DMS153 treated with DMSO at 0.1 percent for 48 hours (cell line): ENCODE measurements around the gene SLC6A12.

ENCODE experiments used
- DNase-seq: peaks from one replicate; lab custom pipeline; 2025; ENCODE audit not compliant: unreplicated experiment; lab: John Stamatoyannopoulos, UW

The SLC6A12 gene

GRCh38 chr12:167959-168600, 45.9 kb downstream of the SLC6A12 start:
- DNase-seq: no peak

GRCh38 chr12:166425-167075, 47.4 kb downstream of the SLC6A12 start:
- no peak for DNase-seq

GRCh38 chr12:165862-166368, 48.0 kb downstream of the SLC6A12 start:
- no peak for DNase-seq

GRCh38 chr12:164207-164606, 49.8 kb downstream of the SLC6A12 start:
- DNase-seq: no peak

- no peak for DNase-seq
Observed at GRCh38 chr12:163406-163986, 50.5 kb downstream of the SLC6A12 start.

- peak; percentile 52 for DNase-seq
Observed at GRCh38 chr12:162467-163307, 51.3 kb downstream of the SLC6A12 start.

- no peak for DNase-seq
Observed at GRCh38 chr12:161823-162222, 52.1 kb downstream of the SLC6A12 start.

GRCh38 chr12:160858-161257, 53.1 kb downstream of the SLC6A12 start:
- DNase-seq: no peak

GRCh38 chr12:159156-159782, 54.7 kb downstream of the SLC6A12 start:
- DNase-seq: no peak

- DNase-seq: no peak
Observed at GRCh38 chr12:157644-158043, 56.3 kb downstream of the SLC6A12 start.

GRCh38 chr12:156945-157344, 57.0 kb downstream of the SLC6A12 start:
- no peak for DNase-seq

- no peak for DNase-seq
Observed at GRCh38 chr12:155646-156045, 58.3 kb downstream of the SLC6A12 start.

GRCh38 chr12:155006-155405, 59.0 kb downstream of the SLC6A12 start:
- DNase-seq: no peak

GRCh38 chr12:154058-154457, 59.9 kb downstream of the SLC6A12 start:
- DNase-seq: no peak

- DNase-seq: peak; percentile 73
Observed at GRCh38 chr12:153080-153746, 60.7 kb downstream of the SLC6A12 start.

GRCh38 chr12:152440-152839, 61.5 kb downstream of the SLC6A12 start:
- DNase-seq: no peak

GRCh38 chr12:151579-151978, 62.4 kb downstream of the SLC6A12 start:
- no peak for DNase-seq

GRCh38 chr12:148676-149416, 65.1 kb downstream of the SLC6A12 start:
- DNase-seq: no peak

- DNase-seq: no peak
Observed at GRCh38 chr12:147242-147641, 66.7 kb downstream of the SLC6A12 start.
